Esophagus muscularis mucosa (tissue), 4 donors: ENCODE data around the gene EEIG1.

Experiments used
- EP300 ChIP-seq: sonication (generic); formaldehyde crosslinking; IDR thresholded peaks from one replicate; pipeline ENCODE4 v1.6.1; 2017; ENCODE audit warnings: antibody characterized with exemption
- POLR2A ChIP-seq: fragments of 450-650 bp; IDR thresholded peaks from one replicate; pipeline ENCODE4 v1.6.1; 2017; ENCODE audit warnings: antibody characterized with exemption, moderate library complexity, mild to moderate bottlenecking, low read depth
- POLR2AphosphoS5 ChIP-seq, 2 donors: sonication (generic); formaldehyde crosslinking; IDR thresholded peaks; one replicate each; pipeline ENCODE4 v1.6.1; 2017; ENCODE audit warnings: antibody characterized with exemption in 2 of 2
- TF ChIP-seq, protein P1 (sequence below), 3 experiments: fragments of 200-600 bp in 2 of 3; fragments of 450-650 bp in 1 of 3; sonication (generic) in 2 of 3; IDR thresholded peaks; one replicate each; pipeline ENCODE4 v1.5.1; 2017 to 2019; ENCODE audit warnings: antibody characterized with exemption in 3 of 3, mild to moderate bottlenecking in 2 of 3, moderate library complexity in 1 of 3

GRCh38 chr9:127946728-127947127, 34.1 kb downstream of the EEIG1 start:
- TF ChIP-seq POLR2A, result no peak
- TF ChIP-seq EP300, result no peak
- TF ChIP-seq, protein P1, sequence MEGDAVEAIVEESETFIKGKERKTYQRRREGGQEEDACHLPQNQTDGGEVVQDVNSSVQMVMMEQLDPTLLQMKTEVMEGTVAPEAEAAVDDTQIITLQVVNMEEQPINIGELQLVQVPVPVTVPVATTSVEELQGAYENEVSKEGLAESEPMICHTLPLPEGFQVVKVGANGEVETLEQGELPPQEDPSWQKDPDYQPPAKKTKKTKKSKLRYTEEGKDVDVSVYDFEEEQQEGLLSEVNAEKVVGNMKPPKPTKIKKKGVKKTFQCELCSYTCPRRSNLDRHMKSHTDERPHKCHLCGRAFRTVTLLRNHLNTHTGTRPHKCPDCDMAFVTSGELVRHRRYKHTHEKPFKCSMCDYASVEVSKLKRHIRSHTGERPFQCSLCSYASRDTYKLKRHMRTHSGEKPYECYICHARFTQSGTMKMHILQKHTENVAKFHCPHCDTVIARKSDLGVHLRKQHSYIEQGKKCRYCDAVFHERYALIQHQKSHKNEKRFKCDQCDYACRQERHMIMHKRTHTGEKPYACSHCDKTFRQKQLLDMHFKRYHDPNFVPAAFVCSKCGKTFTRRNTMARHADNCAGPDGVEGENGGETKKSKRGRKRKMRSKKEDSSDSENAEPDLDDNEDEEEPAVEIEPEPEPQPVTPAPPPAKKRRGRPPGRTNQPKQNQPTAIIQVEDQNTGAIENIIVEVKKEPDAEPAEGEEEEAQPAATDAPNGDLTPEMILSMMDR (IDR thresholded peaks at IDR 0.05), result no peak
- no peak for TF ChIP-seq POLR2AphosphoS5 (IDR thresholded peaks at IDR 0.05)
